Thyroid gland (tissue), 4 donors: ENCODE measurements around the gene SPRY4. TPM values are rescaled to one million over a fixed set of nuclear protein-coding genes. Genes with fewer than 3 reads are reported as not detected.
"Not testable (repeated sequence)": the region's sequence is repeated elsewhere in the genome, so short reads cannot be mapped to it uniquely, and the experiment has no call there.

Experiments
- DNase-seq, 2 donors: peaks; one replicate each; pipeline ENCODE4 v3.0.0-alpha.2; 2019
- H3K27ac ChIP-seq, 3 donors: fragments of 200-600 bp; sonication (generic); 1 replicate in 2 of 3; 2 replicates in 1 of 3; pipeline ENCODE4 v1.5.1; 2016 to 2019; ENCODE audit warnings: mild to moderate bottlenecking in 1 of 3, moderate library complexity in 1 of 3
- H3K27me3 ChIP-seq: fragments of 200-600 bp; sonication (generic); one replicate; pipeline ENCODE4 v1.5.1; 2019
- H3K36me3 ChIP-seq, 2 donors: fragments of 200-600 bp; sonication (generic); one replicate each; pipeline ENCODE4 v1.5.1; 2016 to 2019
- H3K4me1 ChIP-seq, 2 donors: fragments of 200-600 bp; sonication (generic); one replicate each; pipeline ENCODE4 v1.5.1; 2017 to 2019
- H3K4me3 ChIP-seq, 3 donors: fragments of 200-600 bp; sonication (generic); replicated peaks in 1 of 3; 1 replicate in 2 of 3; 2 replicates in 1 of 3; pipeline ENCODE4 v1.5.1; 2016; ENCODE audit warnings: mild to moderate bottlenecking in 1 of 3
- H3K9me3 ChIP-seq: fragments of 200-600 bp; sonication (generic); one replicate; pipeline ENCODE4 v1.5.1; 2017
- POLR2A ChIP-seq, 2 donors: fragments of 450-650 bp; IDR thresholded peaks; one replicate each; pipeline ENCODE4 v1.6.1; 2017; ENCODE audit warnings: antibody characterized with exemption in 2 of 2, mild to moderate bottlenecking in 2 of 2, moderate library complexity in 1 of 2
- WGBS, 2 donors: methylation state at CpG; one replicate each; pipeline ENCODE4 v1.1.5; 2017; 5-methylcytosine and 5-hydroxymethylcytosine counted together
- intact Hi-C: fragments of 100-400 bp; cut with DNase I; formaldehyde crosslinking; loops from one replicate; pipeline ENCODE4 v1.15.1; 2023
- total RNA-seq, 4 donors: library from RNA; depleted of rRNA; stranded (reverse); fragments of >200 nt; gene quantifications; one replicate each; pipeline ENCODE4 v1.2.3, GENCODE V29; 2016
- TF ChIP-seq, protein P1 (sequence below), 6 experiments: fragments of 200-600 bp in 3 of 6; fragments of 450-650 bp in 3 of 6; sonication (generic) in 3 of 6; IDR thresholded peaks; one replicate each; pipeline ENCODE4 v1.5.1; 2016 to 2019; ENCODE audit warnings: antibody characterized with exemption in 6 of 6, mild to moderate bottlenecking in 2 of 6, inconsistent platforms in 1 of 6, moderate library complexity in 1 of 6

The SPRY4 gene
- total RNA-seq, 4 donors from 2014 or later = 11.7 to 32.8 (median 18.6) TPM

DNA sequence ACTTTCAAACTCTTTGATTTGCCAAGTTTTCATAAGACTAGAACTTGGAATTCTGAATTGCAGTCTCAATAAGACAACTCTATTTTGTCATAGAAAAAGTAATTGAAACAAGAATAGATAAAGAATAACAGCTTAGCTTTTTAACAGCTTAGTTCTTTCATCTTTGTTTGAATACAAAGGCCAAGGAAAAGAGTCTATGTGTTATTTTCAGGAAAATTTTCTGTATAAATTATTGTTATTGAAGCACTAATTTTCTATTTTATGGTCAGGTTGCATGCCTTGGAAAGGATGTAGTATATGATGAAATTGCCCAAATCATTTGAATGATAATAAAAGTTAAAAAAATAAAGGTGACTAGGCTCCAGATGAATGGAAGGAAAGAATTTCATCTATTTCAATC lies 25.2 kb upstream of the SPRY4 start:
- Histone ChIP-seq H3K36me3 (no peaks in the 10 kb centered on the region), H3K4me1 (no peaks in the 10 kb centered on the region), H3K9me3 (no peaks in the 10 kb centered on the region), H3K4me3 (no peak overlapping the region), H3K27ac (no peak overlapping the region), H3K27me3 (no peaks in the 10 kb centered on the region)
- intact Hi-C loops = no loop called here
- no peak for DNase-seq
- TF ChIP-seq POLR2A (IDR thresholded peaks at IDR 0.05) = no peak

DNA sequence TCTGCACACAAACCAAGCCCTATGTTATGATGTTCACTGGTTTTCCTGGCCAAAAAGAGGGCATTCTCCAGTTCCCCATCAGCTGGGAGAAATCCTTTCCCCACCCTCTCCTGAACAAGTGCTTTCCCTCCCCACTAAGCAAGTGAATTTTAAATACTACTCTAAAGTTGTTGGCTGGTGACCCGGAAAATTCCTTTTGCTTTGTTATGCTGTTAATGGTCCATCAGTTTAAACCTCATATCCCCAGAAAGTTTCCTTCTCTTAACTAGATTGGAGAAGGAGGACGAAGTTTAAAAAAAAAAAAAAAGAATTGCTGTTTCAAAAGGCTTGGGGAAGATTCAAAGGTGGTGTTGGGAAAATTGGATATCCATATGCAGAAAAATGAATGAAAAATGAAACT lies 21.9 kb upstream of the SPRY4 start:
- no peaks in the 10 kb centered on the region for H3K4me1 ChIP-seq
- DNase-seq = no peak
- no peak overlapping the region for H3K27ac ChIP-seq
- no peak for TF ChIP-seq POLR2A (IDR thresholded peaks at IDR 0.05)
- no peak overlapping the region for H3K4me3 ChIP-seq
- 21 to 25% methylated on average over 2 of the region's 2 CpGs for WGBS, 2 donors
- intact Hi-C loops = no loop called here
- no peaks in the 10 kb centered on the region for H3K36me3 ChIP-seq
- no peaks in the 10 kb centered on the region for H3K27me3 ChIP-seq
- no peaks in the 10 kb centered on the region for H3K9me3 ChIP-seq

- H3K27ac ChIP-seq, H3K9me3 ChIP-seq, H3K36me3 ChIP-seq, H3K4me3 ChIP-seq, DNase-seq, H3K27me3 ChIP-seq, intact Hi-C loops, H3K4me1 ChIP-seq: not testable (repeated sequence)
- WGBS, 2 donors = 88 to 93% methylated on average over 3 of the region's 3 CpGs
Measured at GRCh38 chr5:142344915-142345314, 20.1 kb upstream of the SPRY4 start.

DNA sequence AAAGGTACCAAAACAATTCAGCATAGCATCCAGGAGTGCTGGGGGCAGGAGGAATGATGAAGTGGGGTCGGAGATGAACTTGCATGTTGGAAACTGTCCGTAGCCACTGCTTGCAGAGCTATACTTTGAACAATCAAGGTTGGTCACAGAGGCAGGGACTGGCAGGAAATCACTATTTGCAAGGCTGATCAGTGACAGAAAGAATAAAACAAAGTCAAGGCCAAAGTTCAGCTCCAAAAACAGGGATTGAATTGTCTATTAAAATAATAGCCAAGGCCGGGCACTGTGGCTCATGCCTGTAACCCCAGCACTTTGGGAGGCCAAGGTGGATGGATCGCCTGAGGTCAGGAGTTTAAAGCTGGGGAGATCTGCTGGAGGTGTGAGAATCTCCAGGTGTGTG lies 18.7 kb upstream of the SPRY4 start:
- TF ChIP-seq POLR2A (IDR thresholded peaks at IDR 0.05) = no peak
- TF ChIP-seq, protein P1, sequence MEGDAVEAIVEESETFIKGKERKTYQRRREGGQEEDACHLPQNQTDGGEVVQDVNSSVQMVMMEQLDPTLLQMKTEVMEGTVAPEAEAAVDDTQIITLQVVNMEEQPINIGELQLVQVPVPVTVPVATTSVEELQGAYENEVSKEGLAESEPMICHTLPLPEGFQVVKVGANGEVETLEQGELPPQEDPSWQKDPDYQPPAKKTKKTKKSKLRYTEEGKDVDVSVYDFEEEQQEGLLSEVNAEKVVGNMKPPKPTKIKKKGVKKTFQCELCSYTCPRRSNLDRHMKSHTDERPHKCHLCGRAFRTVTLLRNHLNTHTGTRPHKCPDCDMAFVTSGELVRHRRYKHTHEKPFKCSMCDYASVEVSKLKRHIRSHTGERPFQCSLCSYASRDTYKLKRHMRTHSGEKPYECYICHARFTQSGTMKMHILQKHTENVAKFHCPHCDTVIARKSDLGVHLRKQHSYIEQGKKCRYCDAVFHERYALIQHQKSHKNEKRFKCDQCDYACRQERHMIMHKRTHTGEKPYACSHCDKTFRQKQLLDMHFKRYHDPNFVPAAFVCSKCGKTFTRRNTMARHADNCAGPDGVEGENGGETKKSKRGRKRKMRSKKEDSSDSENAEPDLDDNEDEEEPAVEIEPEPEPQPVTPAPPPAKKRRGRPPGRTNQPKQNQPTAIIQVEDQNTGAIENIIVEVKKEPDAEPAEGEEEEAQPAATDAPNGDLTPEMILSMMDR (IDR thresholded peaks at IDR 0.05) = no peak
- Histone ChIP-seq H3K27me3 (no peaks in the 10 kb centered on the region), H3K4me1 (no peaks in the 10 kb centered on the region), H3K4me3 (no peak overlapping the region), H3K9me3 (no peaks in the 10 kb centered on the region), H3K36me3 (no peaks in the 10 kb centered on the region), H3K27ac (no peak overlapping the region)
- no peak for DNase-seq
- WGBS, 2 donors = 92% methylated on average over 4 of the region's 4 CpGs
- intact Hi-C loops = no loop called here

DNA sequence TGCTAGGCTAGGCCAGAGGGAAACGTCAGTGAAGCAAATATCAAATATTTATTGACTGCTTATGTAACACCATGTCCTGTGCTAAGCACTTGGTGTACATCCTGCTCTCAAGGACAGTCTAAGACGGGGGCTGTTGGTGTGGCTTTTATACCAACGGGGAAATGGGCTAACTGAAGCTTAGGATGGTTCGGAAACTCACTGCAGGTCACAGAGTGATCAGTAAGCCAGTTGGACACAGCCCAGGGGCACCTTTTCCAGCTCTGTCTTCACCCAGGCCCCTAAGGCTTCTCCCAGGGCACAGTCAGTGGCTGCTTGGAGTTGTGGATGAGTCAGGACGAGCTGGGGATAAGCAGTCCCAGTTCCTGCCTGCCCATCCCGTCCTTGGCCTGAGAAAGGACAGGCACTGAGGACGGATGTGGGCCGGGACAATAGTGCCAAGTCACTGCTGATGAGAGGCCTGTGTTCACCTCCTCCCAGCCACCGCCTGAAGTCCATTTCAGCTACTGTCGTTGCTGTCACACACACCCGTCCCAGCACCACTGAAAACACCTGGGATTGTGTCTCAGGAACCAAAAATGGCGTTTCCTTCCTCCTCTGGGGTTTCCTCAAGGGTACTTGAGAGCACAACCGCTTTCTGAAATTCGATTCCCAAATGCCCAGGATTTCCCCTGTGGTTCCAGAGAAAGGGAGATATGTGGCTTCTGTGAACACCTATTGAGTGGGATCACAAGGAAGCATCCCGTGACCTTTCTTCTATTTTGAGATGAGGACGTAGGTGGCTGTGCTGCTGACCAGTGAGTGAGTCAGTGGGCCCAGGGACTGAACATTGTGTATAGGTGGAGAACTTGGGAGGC lies 17.5 kb upstream of the SPRY4 start:
- H3K27me3 ChIP-seq = no peaks in the 10 kb centered on the region
- intact Hi-C loops = no loop called here
- TF ChIP-seq, protein P1 (IDR thresholded peaks at IDR 0.05) = no peak
- no peak for TF ChIP-seq POLR2A (IDR thresholded peaks at IDR 0.05)
- no peaks in the 10 kb centered on the region for H3K4me1 ChIP-seq
- 69 to 77% methylated on average over 14 to 16 of the region's 16 CpGs for WGBS, 2 donors
- H3K27ac ChIP-seq = peak overlapping the region; percentile 35 to 47 (median 36)
- no peak overlapping the region for H3K4me3 ChIP-seq
- no peaks in the 10 kb centered on the region for H3K9me3 ChIP-seq
- DNase-seq = no peak
- no peaks in the 10 kb centered on the region for H3K36me3 ChIP-seq

GRCh38 chr5:142339781-142340180 lies 15.0 kb upstream of the SPRY4 start:
- Histone ChIP-seq H3K9me3 (no peaks in the 10 kb centered on the region), H3K27me3 (no peaks in the 10 kb centered on the region), H3K36me3 (no peaks in the 10 kb centered on the region), H3K4me3 (no peak overlapping the region), H3K4me1 (no peaks in the 10 kb centered on the region), H3K27ac (no peak overlapping the region)
- TF ChIP-seq, protein P1 (IDR thresholded peaks at IDR 0.05) = no peak
- no peak for TF ChIP-seq POLR2A (IDR thresholded peaks at IDR 0.05)
- DNase-seq = no peak
- WGBS, 2 donors = 91 to 95% methylated on average over 3 of the region's 3 CpGs
- intact Hi-C loops = no loop called here
